Measurements from ENCODE around the gene JADE2.
A peak's percentile ranks its signal among the peaks of the same experiment; 100 is the strongest.

Gene JADE2

GRCh38 chr5:134503088-134503936 lies 22.2 kb upstream of the JADE2 start:
- peak; percentile 90 for DNase-seq (ENCODE audit: extremely low read depth, low read depth)

GRCh38 chr5:134503937-134504437 lies 21.5 kb upstream of the JADE2 start:
- no peak for DNase-seq (ENCODE audit: extremely low read depth, low read depth)
- TF ChIP-seq CTCF (IDR thresholded peaks at IDR 0.05; ENCODE audit: low read depth, low read length): no peak

More at GRCh38 chr5:134503088-134503936, 22.2 kb upstream of the JADE2 start:
- TF ChIP-seq CTCF (IDR thresholded peaks at IDR 0.05; ENCODE audit: low read depth, low read length): no peak

GRCh38 chr5:134504629-134505300 lies 20.7 kb upstream of the JADE2 start:
- TF ChIP-seq CTCF (IDR thresholded peaks at IDR 0.05; ENCODE audit: low read depth, low read length): no peak
- DNase-seq (ENCODE audit: extremely low read depth, low read depth): no peak

GRCh38 chr5:134506054-134507039 lies 19.1 kb upstream of the JADE2 start:
- TF ChIP-seq CTCF (IDR thresholded peaks at IDR 0.05; ENCODE audit: low read depth, low read length): no peak
- DNase-seq (ENCODE audit: extremely low read depth, low read depth): no peak

GRCh38 chr5:134507452-134507851 lies 18.0 kb upstream of the JADE2 start:
- no peak for TF ChIP-seq CTCF (IDR thresholded peaks at IDR 0.05; ENCODE audit: low read depth, low read length)
- DNase-seq (ENCODE audit: extremely low read depth, low read depth): no peak

- no peak for TF ChIP-seq CTCF (IDR thresholded peaks at IDR 0.05; ENCODE audit: low read depth, low read length)
- no peak for DNase-seq (ENCODE audit: extremely low read depth, low read depth)
Measured at GRCh38 chr5:134508521-134509195, 16.8 kb upstream of the JADE2 start.
